Heart right ventricle (tissue), 16 donors: ENCODE results near the gene PFKFB2. TPM values are rescaled to one million over a fixed set of nuclear protein-coding genes. Genes with fewer than 3 reads are reported as not detected.

Source experiments
- ATAC-seq, 8 donors: fragments of 200-7000 bp; cut with Tn5 transposase; one replicate each; pipeline ENCODE4 v1.9.1; 2020; ENCODE audit warnings: mild to moderate bottlenecking in 8 of 8, moderate library complexity in 8 of 8, moderate number of reproducible peaks in 1 of 8
- DNase-seq, 2 donors: peaks; one replicate each; pipeline ENCODE4 v3.0.0-alpha.2; 2020
- H3K27ac ChIP-seq, 10 donors: fragments of 200-600 bp; sonication (generic) in 2 of 10; one replicate each; pipeline versions ENCODE4 v1.5.0 to v1.8.0; 2020 to 2022; ENCODE audit warnings: mild to moderate bottlenecking in 3 of 10
- H3K27me3 ChIP-seq, 7 donors: fragments of 200-600 bp; one replicate each; pipeline ENCODE4 v1.8.0; 2021 to 2022; ENCODE audit warnings: mild to moderate bottlenecking in 2 of 7
- H3K36me3 ChIP-seq, 9 donors: fragments of 200-600 bp; sonication (generic) in 1 of 9; one replicate each; pipeline versions ENCODE4 v1.5.0 to v1.8.0; 2020 to 2022; ENCODE audit warnings: mild to moderate bottlenecking in 2 of 9
- H3K4me1 ChIP-seq, 9 donors: fragments of 200-600 bp; sonication (generic) in 1 of 9; one replicate each; pipeline versions ENCODE4 v1.5.0 to v1.8.0; 2020 to 2022; ENCODE audit warnings: mild to moderate bottlenecking in 4 of 9
- H3K4me3 ChIP-seq, 10 donors: fragments of 200-600 bp; sonication (generic) in 2 of 10; one replicate each; pipeline versions ENCODE4 v1.5.0 to v1.8.0; 2020 to 2022; ENCODE audit warnings: mild to moderate bottlenecking in 7 of 10, moderate library complexity in 2 of 10
- H3K9me3 ChIP-seq, 11 donors: fragments of 200-600 bp in 10 of 11; sonication (generic) in 2 of 11; one replicate each; pipeline versions ENCODE4 v1.5.0 to v1.8.0; 2013 to 2022; ENCODE audit warnings: mild to moderate bottlenecking in 2 of 11, control low read depth in 1 of 11, moderate library complexity in 1 of 11
- CTCF ChIP-seq, 9 donors: fragments of 200-600 bp; sonication (generic) in 2 of 9; IDR thresholded peaks; one replicate each; pipeline versions ENCODE4 v1.5.0 to v1.8.0; 2021 to 2022; ENCODE audit warnings: antibody characterized with exemption in 9 of 9, mild to moderate bottlenecking in 5 of 9, moderate library complexity in 1 of 9
- WGBS, 2 donors: extraction: QIAGEN DNeasy Blood & Tissue Kit; methylation state at CpG; one replicate each; pipeline ENCODE4 v1.1.7; 2013; ENCODE audit warnings: inconsistent platforms in 1 of 2; 5-methylcytosine and 5-hydroxymethylcytosine counted together
- intact Hi-C, 10 donors: fragments of 100-400 bp; cut with DNase I; formaldehyde crosslinking; loops; one replicate each; pipeline versions ENCODE4 v1.11.1 to v1.14.2; 2022
- polyA plus RNA-seq, 2 donors: library from polyadenylated mRNA; stranded (reverse); fragments of 200-250 nt; gene quantifications; one replicate each; pipeline ENCODE4 v1.2.3, GENCODE V29; 2013
- total RNA-seq, 10 donors: library from RNA; stranded (reverse); fragmentation: NEBNext Ultra II Directional in 3 of 10; extraction: Animal tissue kit (Norgen Biotek cat#: 25700) in 3 of 10; gene quantifications; one replicate each; pipeline versions ENCODE4 v1.2.1 to v1.2.4, GENCODE V29; 2021 to 2023
- donor health status: Arrhythmogenic right ventricular cardiomyopathy.
- donor health status: ischemic (EF 13 %, LVEDD 7.1; RV severe dilation, severe dysfunction).
- donor health status: healthy with polysubstance abuse.
- donor health status: DM: no; HTN: yes; CAD: no.
- donor health status: DM: no; HTN: no; CAD: no.
- donor health status: ischemic (EF 25% LVEDD 6.9; RV normal size, moderate dysfunction).
- donor health status: ischemic (EF 25% LVEDD 5.7; RV mildly dilated, moderate dysfunction).
- donor health status: healthy.
- donor health status: DM: yes; HTN: yes; CAD: no.
- donor health status: Ischemic cardiomyopathy.
- donor health status: ischemic (EF 35%, LVEDD 5.7; RV mildly dilated, moderate dysfunction).
- donor health status: nonischemic (EF 11% LVEDD 7.7; RV severe dilation, severe dysfunction).
- donor health status: DM: yes; HTN: yes; CAD: no.
- donor health status: PGD.
- donor health status: ischemic (EF 29% LVEDD 5.4; RV normal size, mild dysfunction).
- donor health status: nonischemic (EF 23%, LVEDD 6.1; RV moderate dilation, normal function).

Gene PFKFB2
- total and polyA plus RNA-seq, 12 donors, result 5.2 to 161 (median 69.2) TPM

- Histone ChIP-seq H3K4me1 (peaks cover 0 to 6% (median 0%) of the 10 kb centered on the region in 9 donors), H3K9me3 (no peaks in the 10 kb centered on the region), H3K4me3 (no peak overlapping the region), H3K27me3 (no peaks in the 10 kb centered on the region), H3K27ac (no peak overlapping the region), H3K36me3 (no peaks in the 10 kb centered on the region)
- DNase-seq (no peak), ATAC-seq (no peak)
- TF ChIP-seq CTCF (IDR thresholded peaks at IDR 0.05), result no peak
- intact Hi-C loops, result loop anchor here in 1 of 10 donors (5.0 kb wide), 1 partner anchor 321 kb away; no protein-coding TSS in a partner anchor
- WGBS, 2 donors, result 77 to 85% methylated on average over 4 of the region's 4 CpGs
Observed at GRCh38 chr1:207091200-207091908, 38.3 kb downstream of the PFKFB2 start.

DNA sequence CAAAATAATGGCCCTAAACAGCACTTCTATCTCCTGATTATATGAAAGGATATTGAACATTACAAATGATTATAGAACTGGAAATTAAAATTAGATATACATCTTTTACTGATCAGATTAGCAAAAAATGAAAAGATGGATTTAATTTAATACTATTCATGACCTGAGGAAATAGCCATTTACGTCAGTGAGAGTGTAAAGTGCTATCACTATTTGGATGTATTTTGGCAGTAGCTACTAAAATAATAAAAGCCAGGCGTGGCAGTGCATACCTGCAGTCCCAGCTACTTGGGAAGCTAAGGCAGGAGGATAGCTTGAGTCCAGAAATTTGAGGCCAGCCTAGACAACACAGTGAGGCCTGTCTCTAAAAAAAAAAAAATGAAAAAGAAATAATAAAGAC, 40.9 kb downstream of the PFKFB2 start:
- Histone ChIP-seq H3K27ac (no peak overlapping the region), H3K4me1 (peaks cover 0 to 4% (median 0%) of the 10 kb centered on the region in 9 donors), H3K36me3 (no peaks in the 10 kb centered on the region), H3K4me3 (no peak overlapping the region), H3K27me3 (peaks cover 0 to 5% (median 0%) of the 10 kb centered on the region in 7 donors), H3K9me3 (no peaks in the 10 kb centered on the region)
- WGBS, 2 donors, result 54 to 71% methylated on average over 2 of the region's 2 CpGs
- DNase-seq, result no peak
- no peak for TF ChIP-seq CTCF (IDR thresholded peaks at IDR 0.05)
- no peak for ATAC-seq
- intact Hi-C loops, result loop anchor here in 1 of 10 donors (5.0 kb wide), 1 partner anchor 318 kb away; no protein-coding TSS in a partner anchor

- DNase-seq (no peak), ATAC-seq (no peak)
- H3K27ac ChIP-seq, result no peak overlapping the region
- H3K4me1 ChIP-seq, result no peaks in the 10 kb centered on the region
- WGBS, 2 donors, result 87 to 94% methylated on average over 3 of the region's 3 CpGs
- intact Hi-C loops, result no loop called here
- peaks cover 0 to 5% (median 0%) of the 10 kb centered on the region in 7 donors for H3K27me3 ChIP-seq
- no peaks in the 10 kb centered on the region for H3K9me3 ChIP-seq
- no peaks in the 10 kb centered on the region for H3K36me3 ChIP-seq
- H3K4me3 ChIP-seq, result no peak overlapping the region
- no peak for TF ChIP-seq CTCF (IDR thresholded peaks at IDR 0.05)
Observed at GRCh38 chr1:207097871-207098324, 44.8 kb downstream of the PFKFB2 start.

- Histone ChIP-seq H3K4me3 (no peak overlapping the region), H3K27me3 (peaks cover 0 to 4% (median 0%) of the 10 kb centered on the region in 7 donors), H3K27ac (no peak overlapping the region), H3K4me1 (no peaks in the 10 kb centered on the region), H3K36me3 (no peaks in the 10 kb centered on the region), H3K9me3 (no peaks in the 10 kb centered on the region)
- no peak for DNase-seq
- no peak for ATAC-seq
- WGBS, 2 donors, result 86 to 89% methylated on average over 1 of the region's 1 CpG
- no peak for TF ChIP-seq CTCF (IDR thresholded peaks at IDR 0.05)
- intact Hi-C loops, result no loop called here
Observed at GRCh38 chr1:207101720-207102119, 48.6 kb downstream of the PFKFB2 start.
